Measurements from ENCODE around the gene FUT1. TPM values are rescaled to one million over a fixed set of nuclear protein-coding genes. Genes with fewer than 3 reads are reported as not detected.

FUT1 gene
- total RNA-seq, 4 donors from 2014 or later: 1.7 to 3.0 (median 2.0) TPM

- Histone ChIP-seq H3K4me3 (replicated peaks in 1 of 3) (no peak overlapping the region), H3K27me3 (no peaks in the 10 kb centered on the region), H3K36me3 (no peaks in the 10 kb centered on the region), H3K9me3 (no peaks in the 10 kb centered on the region), H3K4me1 (peaks cover 4 to 6% of the 10 kb centered on the region in 2 donors), H3K27ac (no peak overlapping the region)
- TF ChIP-seq POLR2A (IDR thresholded peaks at IDR 0.05): no peak
- TF ChIP-seq, protein P1, sequence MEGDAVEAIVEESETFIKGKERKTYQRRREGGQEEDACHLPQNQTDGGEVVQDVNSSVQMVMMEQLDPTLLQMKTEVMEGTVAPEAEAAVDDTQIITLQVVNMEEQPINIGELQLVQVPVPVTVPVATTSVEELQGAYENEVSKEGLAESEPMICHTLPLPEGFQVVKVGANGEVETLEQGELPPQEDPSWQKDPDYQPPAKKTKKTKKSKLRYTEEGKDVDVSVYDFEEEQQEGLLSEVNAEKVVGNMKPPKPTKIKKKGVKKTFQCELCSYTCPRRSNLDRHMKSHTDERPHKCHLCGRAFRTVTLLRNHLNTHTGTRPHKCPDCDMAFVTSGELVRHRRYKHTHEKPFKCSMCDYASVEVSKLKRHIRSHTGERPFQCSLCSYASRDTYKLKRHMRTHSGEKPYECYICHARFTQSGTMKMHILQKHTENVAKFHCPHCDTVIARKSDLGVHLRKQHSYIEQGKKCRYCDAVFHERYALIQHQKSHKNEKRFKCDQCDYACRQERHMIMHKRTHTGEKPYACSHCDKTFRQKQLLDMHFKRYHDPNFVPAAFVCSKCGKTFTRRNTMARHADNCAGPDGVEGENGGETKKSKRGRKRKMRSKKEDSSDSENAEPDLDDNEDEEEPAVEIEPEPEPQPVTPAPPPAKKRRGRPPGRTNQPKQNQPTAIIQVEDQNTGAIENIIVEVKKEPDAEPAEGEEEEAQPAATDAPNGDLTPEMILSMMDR (IDR thresholded peaks at IDR 0.05): peak in 1 of 6 experiments; percentile 38
- intact Hi-C loops (cut with DNase I): no loop called here
- 54 to 56% methylated on average over 21 to 48 of the region's 77 CpGs for WGBS, 2 donors
- peak; percentile 40 to 49 for DNase-seq
These were observed 23.4 kb downstream of the FUT1 start for GRCh38 chr19:48728911-48729664.

DNA sequence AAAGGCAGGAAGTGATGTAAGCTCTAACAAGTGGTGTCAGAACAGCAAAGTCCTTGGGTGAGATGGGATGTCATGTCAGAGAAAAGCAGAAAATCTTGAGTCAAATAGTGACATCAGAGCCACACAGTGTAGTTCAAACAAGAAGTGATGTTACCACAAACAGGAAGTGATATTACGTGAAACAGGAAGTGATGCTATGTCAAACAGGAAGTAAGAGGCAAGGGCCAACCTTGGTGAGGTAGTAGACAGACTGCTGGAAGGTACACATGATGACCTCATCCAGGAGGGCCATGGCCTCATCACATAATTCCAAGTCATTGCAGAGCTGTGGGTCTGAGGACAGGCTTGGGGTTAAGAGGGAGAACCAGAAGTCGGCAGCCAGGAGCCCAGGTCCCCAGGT, 25.9 kb downstream of the FUT1 start:
- peaks cover 4 to 6% of the 10 kb centered on the region in 2 donors for H3K4me1 ChIP-seq
- no peak overlapping the region for H3K4me3 ChIP-seq (replicated peaks in 1 of 3)
- H3K27ac ChIP-seq: peak overlapping the region in 2 of 3 donors; percentile 78 to 79
- intact Hi-C loops (cut with DNase I): no loop called here
- WGBS, 2 donors: 76 to 85% methylated on average over 2 of the region's 2 CpGs
- TF ChIP-seq, protein P1 (IDR thresholded peaks at IDR 0.05): no peak
- no peak for TF ChIP-seq POLR2A (IDR thresholded peaks at IDR 0.05)
- H3K36me3 ChIP-seq: no peaks in the 10 kb centered on the region
- no peaks in the 10 kb centered on the region for H3K9me3 ChIP-seq
- no peaks in the 10 kb centered on the region for H3K27me3 ChIP-seq
- no peak for DNase-seq

DNA sequence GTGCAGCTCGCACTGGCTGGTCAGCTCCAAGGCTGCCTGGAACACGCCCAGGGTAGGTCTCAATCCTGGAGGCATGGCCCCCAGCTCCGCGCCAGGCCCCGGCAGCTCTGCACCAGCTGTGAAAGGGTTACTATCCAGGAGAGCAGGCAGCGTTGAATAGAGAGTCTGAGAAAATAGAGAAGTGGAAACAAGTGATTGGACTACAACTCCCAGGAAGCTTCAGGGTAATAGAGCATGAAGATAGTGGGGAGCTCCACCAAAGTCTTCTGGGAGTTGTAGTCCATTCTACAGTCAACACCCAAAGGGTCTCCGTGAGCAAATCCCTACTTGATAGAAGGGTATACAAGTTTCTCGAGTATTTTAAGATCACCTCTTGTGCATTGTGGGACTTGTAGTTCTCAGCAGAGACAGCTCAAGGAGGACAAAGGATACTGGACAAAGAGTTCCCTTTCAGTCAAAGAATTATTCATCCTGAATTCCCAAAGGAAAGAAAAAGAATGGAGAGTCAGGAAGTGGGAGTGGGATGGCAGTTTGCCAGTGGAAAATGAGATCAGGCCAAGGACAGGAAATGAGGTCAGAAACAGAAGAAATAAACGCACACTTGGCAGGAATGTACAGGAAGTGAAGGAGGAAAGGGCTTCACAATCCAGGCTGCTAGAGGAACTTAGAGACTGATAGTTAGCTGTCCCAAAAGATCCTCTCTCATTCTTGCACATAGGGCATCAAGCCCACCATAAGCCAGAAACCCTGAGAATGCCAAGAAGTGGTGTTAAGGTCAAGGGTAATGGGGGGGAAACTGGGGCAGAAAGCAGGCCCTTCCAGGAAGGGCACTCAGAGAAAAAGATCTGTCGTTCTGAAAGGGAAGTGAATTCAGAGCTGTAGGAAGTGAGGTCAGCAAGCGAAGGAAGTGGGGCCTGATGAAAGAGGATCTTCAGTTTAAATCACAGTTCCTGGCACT, 27.4 kb downstream of the FUT1 start:
- no peaks in the 10 kb centered on the region for H3K9me3 ChIP-seq
- WGBS, 2 donors: 56 to 61% methylated on average over 11 of the region's 11 CpGs
- DNase-seq: no peak
- H3K36me3 ChIP-seq: no peaks in the 10 kb centered on the region
- TF ChIP-seq, protein P1 (IDR thresholded peaks at IDR 0.05): no peak
- TF ChIP-seq POLR2A (IDR thresholded peaks at IDR 0.05): no peak
- H3K27me3 ChIP-seq: no peaks in the 10 kb centered on the region
- intact Hi-C loops (cut with DNase I): no loop called here
- peaks cover 4 to 8% of the 10 kb centered on the region in 2 donors for H3K4me1 ChIP-seq
- H3K27ac ChIP-seq: peak overlapping the region; percentile 70 to 79 (median 78)
- H3K4me3 ChIP-seq (replicated peaks in 1 of 3): no peak overlapping the region

GRCh38 chr19:48722196-48722708, 30.2 kb downstream of the FUT1 start:
- no peak overlapping the region for H3K27ac ChIP-seq
- no peaks in the 10 kb centered on the region for H3K9me3 ChIP-seq
- H3K4me1 ChIP-seq: peaks cover 13 to 25% of the 10 kb centered on the region in 2 donors
- no peaks in the 10 kb centered on the region for H3K27me3 ChIP-seq
- DNase-seq: no peak
- H3K4me3 ChIP-seq (replicated peaks in 1 of 3): no peak overlapping the region
- H3K36me3 ChIP-seq: no peaks in the 10 kb centered on the region
- intact Hi-C loops (cut with DNase I): no loop called here
- TF ChIP-seq, protein P1 (IDR thresholded peaks at IDR 0.05): no peak
- no peak for TF ChIP-seq POLR2A (IDR thresholded peaks at IDR 0.05)
- 81 to 87% methylated on average over 11 of the region's 11 CpGs for WGBS, 2 donors
